SU-DHL-6 (cell line): ENCODE data around the gene HCRTR1.

Experiments used
- H2AFZ ChIP-seq: fragments of 200-600 bp; sonication (generic); 2 replicates; pipeline ENCODE4 v1.6.1; 2014; ENCODE audit warnings: low read depth, mild to moderate bottlenecking, moderate library complexity, mixed read lengths, antibody characterized with exemption, low read length; ENCODE audit not compliant: severe bottlenecking
- H3F3A ChIP-seq: fragments of 200-600 bp; shearing (Covaris generic); 2 replicates; pipeline ENCODE4 v1.6.0; 2016; ENCODE audit warnings: antibody characterized with exemption, mild to moderate bottlenecking; ENCODE audit not compliant: insufficient read depth
- H3K27ac ChIP-seq: fragments of 200-600 bp; sonication (generic); 2 replicates; pipeline ENCODE4 v1.5.1; 2016; ENCODE audit warnings: low read depth, mild to moderate bottlenecking, low read length, moderate library complexity, mixed read lengths
- H3K27me3 ChIP-seq: fragments of 200-600 bp; sonication (generic), shearing (Covaris generic); 2 replicates; pipeline ENCODE4 v1.6.0; 2014; ENCODE audit warnings: mild to moderate bottlenecking, low read length
- H3K36me3 ChIP-seq: fragments of 200-600 bp; sonication (generic); 2 replicates; pipeline ENCODE4 v1.6.1; 2014; ENCODE audit warnings: mild to moderate bottlenecking, low read length, mixed read lengths
- H3K4me2 ChIP-seq: fragments of 300-600, 200-600 bp; shearing (Covaris generic), sonication (generic); 2 replicates; pipeline ENCODE4 v1.6.0; 2014; ENCODE audit warnings: low read length, low read depth, mild to moderate bottlenecking; ENCODE audit not compliant: poor library complexity, severe bottlenecking
- H3K4me3 ChIP-seq: fragments of 200-600 bp; sonication (generic); 2 replicates; pipeline ENCODE4 v1.5.1; 2014; ENCODE audit warnings: antibody characterized with exemption, low read length, mild to moderate bottlenecking, mixed read lengths; ENCODE audit not compliant: insufficient read depth, poor library complexity, severe bottlenecking
- H3K79me2 ChIP-seq: fragments of 200-600 bp; sonication (generic); 2 replicates; pipeline ENCODE4 v1.6.1; 2014; ENCODE audit warnings: mild to moderate bottlenecking, low read length, moderate library complexity; ENCODE audit not compliant: insufficient read depth
- H3K9ac ChIP-seq: fragments of 200-600 bp; sonication (generic); 2 replicates; pipeline ENCODE4 v1.7.0; 2014; ENCODE audit warnings: mild to moderate bottlenecking, low read length
- H3K9me2 ChIP-seq: fragments of 200-600 bp; sonication (generic); replicated peaks from 2 replicates; pipeline ENCODE4 v1.6.1; 2014; ENCODE audit warnings: low read length; ENCODE audit not compliant: insufficient read depth
- H3K9me3 ChIP-seq: fragments of 200-600 bp; sonication (generic); 2 replicates; pipeline ENCODE4 v1.6.1; 2014; ENCODE audit warnings: low read length, mixed read lengths; ENCODE audit not compliant: insufficient read depth
- H4K20me1 ChIP-seq: fragments of 200-600 bp; sonication (generic); 2 replicates; pipeline ENCODE4 v1.6.1; 2014; ENCODE audit warnings: low read depth, mild to moderate bottlenecking, antibody characterized with exemption, low read length, moderate library complexity, mixed read lengths
- EZH2phosphoT487 ChIP-seq: fragments of 200-600 bp; sonication (generic), shearing (Covaris generic); conservative IDR thresholded peaks from 2 replicates; pipeline ENCODE4 v1.6.1; 2018; ENCODE audit warnings: mild to moderate bottlenecking, antibody characterized with exemption, low read length, moderate library complexity, mixed read lengths
- TF ChIP-seq, protein P1 (sequence below): fragments of 200-600 bp; sonication (generic); IDR thresholded peaks from one replicate; pipeline ENCODE4 v1.5.1; 2017; ENCODE audit warnings: antibody characterized with exemption, mild to moderate bottlenecking, low read length, moderate library complexity; ENCODE audit not compliant: insufficient read depth, poor library complexity, severe bottlenecking

The HCRTR1 gene

DNA sequence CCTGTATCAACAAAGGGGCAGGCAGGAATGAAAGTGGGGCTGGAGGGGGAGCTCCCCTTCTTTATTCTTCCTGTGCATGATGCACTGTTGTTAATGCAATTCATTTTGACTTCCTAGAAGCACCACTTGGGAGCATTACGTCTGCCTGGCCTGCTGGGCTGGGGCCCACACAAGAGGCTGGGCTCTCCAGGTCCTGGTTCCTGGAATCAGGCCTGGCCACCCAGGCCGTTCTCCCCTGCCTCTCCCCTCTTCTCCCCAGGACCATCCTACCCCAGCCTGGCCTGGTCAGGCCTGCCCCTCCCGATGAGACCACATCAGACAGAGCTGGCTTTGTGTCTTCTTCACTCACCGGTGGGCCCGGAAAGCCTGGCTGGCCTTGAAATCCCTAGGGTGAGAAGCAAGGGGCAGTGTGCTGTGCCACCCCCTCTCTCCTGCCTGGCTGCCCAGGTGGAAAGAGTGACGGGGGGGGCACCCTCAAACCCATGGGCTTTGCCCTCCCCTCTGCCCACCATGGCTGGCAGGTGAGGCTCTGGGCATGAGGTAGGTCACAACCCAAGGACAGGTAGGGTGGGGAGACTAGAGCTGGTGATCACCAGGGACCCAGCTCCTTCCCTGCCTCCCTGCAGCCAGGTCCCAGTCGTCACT is 47.9 kb downstream of the HCRTR1 start:
- H3K4me2 ChIP-seq: no peak overlapping the region
- H3K27ac ChIP-seq: no peak overlapping the region
- H3K27me3 ChIP-seq: no peaks in the 10 kb centered on the region; the same call in 1 of the 2 replicates
- no peaks in the 10 kb centered on the region for H3K36me3 ChIP-seq
- H3K9me3 ChIP-seq: no peaks in the 10 kb centered on the region
- no peaks in the 10 kb centered on the region for H3F3A ChIP-seq
- no peak overlapping the region for H3K9ac ChIP-seq
- H3K4me3 ChIP-seq: no peak overlapping the region
- no peaks in the 10 kb centered on the region for H3K79me2 ChIP-seq
- H2AFZ ChIP-seq: no peak overlapping the region
- no peaks in the 10 kb centered on the region for H3K9me2 ChIP-seq
- TF ChIP-seq, protein P1, sequence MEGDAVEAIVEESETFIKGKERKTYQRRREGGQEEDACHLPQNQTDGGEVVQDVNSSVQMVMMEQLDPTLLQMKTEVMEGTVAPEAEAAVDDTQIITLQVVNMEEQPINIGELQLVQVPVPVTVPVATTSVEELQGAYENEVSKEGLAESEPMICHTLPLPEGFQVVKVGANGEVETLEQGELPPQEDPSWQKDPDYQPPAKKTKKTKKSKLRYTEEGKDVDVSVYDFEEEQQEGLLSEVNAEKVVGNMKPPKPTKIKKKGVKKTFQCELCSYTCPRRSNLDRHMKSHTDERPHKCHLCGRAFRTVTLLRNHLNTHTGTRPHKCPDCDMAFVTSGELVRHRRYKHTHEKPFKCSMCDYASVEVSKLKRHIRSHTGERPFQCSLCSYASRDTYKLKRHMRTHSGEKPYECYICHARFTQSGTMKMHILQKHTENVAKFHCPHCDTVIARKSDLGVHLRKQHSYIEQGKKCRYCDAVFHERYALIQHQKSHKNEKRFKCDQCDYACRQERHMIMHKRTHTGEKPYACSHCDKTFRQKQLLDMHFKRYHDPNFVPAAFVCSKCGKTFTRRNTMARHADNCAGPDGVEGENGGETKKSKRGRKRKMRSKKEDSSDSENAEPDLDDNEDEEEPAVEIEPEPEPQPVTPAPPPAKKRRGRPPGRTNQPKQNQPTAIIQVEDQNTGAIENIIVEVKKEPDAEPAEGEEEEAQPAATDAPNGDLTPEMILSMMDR: no peak
- TF ChIP-seq EZH2phosphoT487: no peak
- H4K20me1 ChIP-seq: no peaks in the 10 kb centered on the region

GRCh38 chr1:31666263-31666963 is 48.9 kb downstream of the HCRTR1 start:
- no peaks in the 10 kb centered on the region for H3K9me3 ChIP-seq
- no peaks in the 10 kb centered on the region for H4K20me1 ChIP-seq
- no peaks in the 10 kb centered on the region for H3F3A ChIP-seq
- no peak overlapping the region for H2AFZ ChIP-seq
- TF ChIP-seq, protein P1: no peak
- TF ChIP-seq EZH2phosphoT487: no peak
- H3K27ac ChIP-seq: no peak overlapping the region
- H3K9me2 ChIP-seq: no peaks in the 10 kb centered on the region
- no peak overlapping the region for H3K9ac ChIP-seq
- no peak overlapping the region for H3K4me2 ChIP-seq
- H3K27me3 ChIP-seq: no peaks in the 10 kb centered on the region; the same call in 1 of the 2 replicates
- H3K79me2 ChIP-seq: no peaks in the 10 kb centered on the region
- H3K36me3 ChIP-seq: no peaks in the 10 kb centered on the region
- no peak overlapping the region for H3K4me3 ChIP-seq

DNA sequence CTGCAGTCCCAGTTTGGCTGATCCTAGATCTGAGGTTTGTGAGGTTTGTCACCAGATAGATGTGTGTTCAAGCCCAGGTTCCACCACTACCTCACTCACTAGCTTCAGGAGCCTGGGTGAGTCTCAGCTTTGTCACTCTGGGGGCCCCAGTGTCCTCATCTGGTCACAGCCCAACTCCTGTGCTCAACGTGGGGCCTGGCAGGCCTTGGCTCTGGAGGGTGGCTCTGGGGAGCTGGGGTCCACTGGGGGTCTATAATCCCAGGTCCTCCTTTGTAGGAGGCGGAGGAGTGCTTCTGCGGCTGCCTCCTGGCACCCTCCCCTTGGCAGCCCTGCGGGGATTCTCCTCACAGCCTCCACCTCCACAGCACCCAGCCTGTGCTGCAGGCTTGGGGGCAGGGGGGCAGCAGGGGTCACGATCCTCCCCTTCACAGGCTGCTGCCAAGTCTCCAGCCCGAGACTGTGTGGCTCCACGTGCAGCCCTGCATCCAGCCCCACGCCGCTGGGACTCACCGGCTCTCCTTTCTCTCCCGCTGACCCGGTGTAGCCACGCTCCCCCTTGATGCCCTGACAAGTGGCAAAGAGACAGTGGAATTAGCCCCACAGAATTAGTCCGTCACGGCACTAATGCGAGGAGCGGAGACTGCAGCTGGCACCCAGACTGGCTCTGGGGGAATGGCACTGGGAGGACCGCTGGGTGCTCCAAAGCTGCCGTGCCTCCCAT is 49.7 kb downstream of the HCRTR1 start:
- Histone ChIP-seq H3K27me3 (no peaks in the 10 kb centered on the region; the same call in 1 of the 2 replicates), H3K9ac (no peak overlapping the region), H4K20me1 (no peaks in the 10 kb centered on the region), H3K79me2 (no peaks in the 10 kb centered on the region), H3K9me2 (no peaks in the 10 kb centered on the region), H2AFZ (no peak overlapping the region), H3K27ac (no peak overlapping the region), H3F3A (no peaks in the 10 kb centered on the region), H3K9me3 (no peaks in the 10 kb centered on the region), H3K4me3 (no peak overlapping the region), H3K4me2 (no peak overlapping the region), H3K36me3 (no peaks in the 10 kb centered on the region)
- TF ChIP-seq EZH2phosphoT487: no peak
- TF ChIP-seq, protein P1: no peak
